ENCODE data around the gene HRK. TPM values are rescaled to one million over a fixed set of nuclear protein-coding genes. Genes with fewer than 3 reads are reported as not detected.

HRK gene
- total and polyA plus RNA-seq, 2 of the 8 experiments (the other 6 are each of a cell fraction or from before 2014, with no cell fraction given): 1.6 to 2.7 TPM

DNA sequence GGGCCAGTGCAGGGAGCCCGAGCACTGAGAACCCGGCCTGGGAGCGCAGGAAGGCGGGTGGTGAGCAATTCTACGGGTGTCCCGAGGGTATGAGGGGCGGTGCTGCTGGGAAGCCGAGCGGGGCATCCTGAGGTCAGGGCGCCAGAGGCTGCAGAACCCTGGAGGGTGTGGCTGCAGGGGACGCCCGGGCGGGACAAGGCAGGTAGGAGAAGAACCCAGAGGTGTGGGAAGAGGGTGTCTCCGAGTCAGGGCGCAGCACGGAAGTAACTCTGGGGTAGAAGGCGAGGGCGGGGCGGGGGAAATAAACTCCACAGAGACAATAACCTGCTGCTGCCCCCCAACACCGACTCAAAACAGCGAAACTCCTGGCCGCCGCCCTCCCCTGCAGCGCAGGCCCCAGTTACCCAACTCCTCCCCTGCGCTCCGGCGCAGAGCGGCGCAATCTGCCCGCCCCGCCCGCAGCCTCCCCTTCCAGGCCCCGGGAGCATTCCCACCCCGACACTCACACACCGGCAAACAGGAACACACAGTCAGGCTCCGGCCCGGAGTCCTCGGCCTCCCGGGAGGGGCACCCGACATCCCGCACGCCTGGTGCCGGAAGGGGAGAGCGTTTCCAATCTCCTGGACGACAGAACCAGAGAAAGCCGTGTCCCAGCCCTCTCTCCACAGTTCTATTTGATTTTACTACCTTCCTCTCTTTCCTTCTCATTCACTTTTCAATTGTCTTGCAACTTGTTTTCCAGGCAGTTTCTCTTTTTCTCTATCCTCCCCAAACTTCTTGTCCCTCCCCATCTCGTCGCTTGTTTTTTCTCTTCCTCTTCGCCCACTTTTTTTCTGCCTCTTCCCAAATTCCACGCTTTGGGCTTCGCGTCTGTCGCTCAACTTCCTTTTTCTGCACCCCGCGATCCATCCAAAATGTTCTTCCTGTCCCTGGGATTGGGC lies 2.4 kb downstream of the HRK start:
- peaks cover 0 to 3% of the 10 kb centered on the region in 2 experiments; a peak in 1 of 4 replicates for H3K9me3 ChIP-seq (ENCODE audit: insufficient read depth in 2 of 2, low read depth in 1 of 2, low read length in 1 of 2)
- peaks cover 6 to 28% (median 12%) of the 10 kb centered on the region in 4 experiments for H3K4me1 ChIP-seq (replicated peaks in 1 of 4; ENCODE audit: control insufficient read depth in 3 of 4, insufficient read depth in 4 of 4, low read length in 3 of 4)
- FAIRE-seq (no peak), DNase-seq (ENCODE audit: low read depth in 1 of 2, low spot score in 2 of 2) (peak in 1 of 2 experiments; percentile 71)
- H3K27ac ChIP-seq (ENCODE audit: low read depth, low read length): no peak overlapping the region
- peak overlapping the region; percentile 41 for H4K8ac ChIP-seq (ENCODE audit: extremely low read depth, insufficient read depth, low read length)
- H2AFZ ChIP-seq (ENCODE audit: low read length): no peak overlapping the region
- 5% methylated on average over 43 of the region's 55 CpGs; no CpG with 5 or more reads in 1 of the 2 experiments for WGBS, 2 experiments (ENCODE audit: extremely low coverage in 1 of 2, insufficient coverage in 1 of 2, insufficient read length in 1 of 2, insufficient replicate concordance in 2 of 2, low coverage in 1 of 2, low lambda C conversion rate in 2 of 2, missing lambda C conversion rate in 1 of 2)
- H4K20me1 ChIP-seq (replicated peaks in 1 of 2; ENCODE audit: control insufficient read depth in 1 of 2, insufficient read depth in 2 of 2, low read length in 2 of 2): peaks cover 4 to 5% of the 10 kb centered on the region in 2 experiments
- H2BK20ac ChIP-seq (ENCODE audit: low read length): no peak overlapping the region
- H3K79me1 ChIP-seq (ENCODE audit: low read depth, low read length): no peaks in the 10 kb centered on the region
- no peak overlapping the region for H2BK15ac ChIP-seq (ENCODE audit: low read length)
- H3K14ac ChIP-seq (ENCODE audit: insufficient read length): no peak overlapping the region
- H3K18ac ChIP-seq (ENCODE audit: extremely low read depth, low read length): peak overlapping the region; percentile 83
- peak overlapping the region; percentile 46 to 89 (median 62) for H3K4me3 ChIP-seq (ENCODE audit: extremely low read depth in 1 of 4, insufficient read depth in 2 of 4, low read depth in 3 of 4, low read length in 4 of 4)
- H2BK5ac ChIP-seq (ENCODE audit: low read depth, low read length): no peak overlapping the region
- peak overlapping the region; percentile 89 to 98 for H3K4me2 ChIP-seq (ENCODE audit: insufficient read depth in 1 of 2, low read depth in 2 of 2, low read length in 2 of 2)
- no peaks in the 10 kb centered on the region for H3K79me2 ChIP-seq (ENCODE audit: control insufficient read depth in 1 of 2, insufficient read depth in 2 of 2, low read length in 2 of 2)
- peaks cover 0 to 4% (median 0%) of the 10 kb centered on the region in 4 experiments; a peak in 1 of 8 replicates for H3K36me3 ChIP-seq (ENCODE audit: control insufficient read depth in 2 of 4, insufficient read depth in 4 of 4, low read length in 3 of 4)
- no peak overlapping the region; a peak in 2 of 7 replicates for H3K9ac ChIP-seq (replicated peaks in 1 of 4; ENCODE audit: extremely low read depth in 1 of 4, low read depth in 3 of 4, low read length in 3 of 4)
- H2BK12ac ChIP-seq (ENCODE audit: low read depth, low read length): peak overlapping the region; percentile 39; the same call in 1 of the 2 replicates
- no peak overlapping the region for H2BK120ac ChIP-seq (replicated peaks; ENCODE audit: low read depth, low read length)
- H4K5ac ChIP-seq (ENCODE audit: insufficient read length, low read depth, low read length): no peak overlapping the region
- H3K56ac ChIP-seq (replicated peaks; ENCODE audit: insufficient read length, low read depth, low read length): no peak overlapping the region
- H3K23ac ChIP-seq (ENCODE audit: insufficient read length): no peak overlapping the region
- H4K91ac ChIP-seq (replicated peaks; ENCODE audit: insufficient read length, low read length): no peak overlapping the region
- no peak overlapping the region for H2AK5ac ChIP-seq (ENCODE audit: low read depth, low read length)
- no peak overlapping the region for H3K4ac ChIP-seq (replicated peaks; ENCODE audit: insufficient read length, low read depth, low read length)
- H3K23me2 ChIP-seq (ENCODE audit: low read depth, low read length): peaks cover 28% of the 10 kb centered on the region; the same call in 1 of the 2 replicates
- TF ChIP-seq SUZ12 (IDR thresholded peaks at IDR 0.05; ENCODE audit: low read length): peak; percentile 82; the same call in 1 of the 2 replicates
- peak; percentile 78 for TF ChIP-seq EZH2 (IDR thresholded peaks at IDR 0.05; ENCODE audit: low read depth, low read length, severe bottlenecking)
- TF ChIP-seq SIN3A (conservative IDR thresholded peaks at IDR 0.05 in 1 of 2, IDR thresholded peaks at IDR 0.05 in 1 of 2; ENCODE audit: low read depth in 1 of 2, low read length in 2 of 2): no peak
- TF ChIP-seq PHF8 (conservative IDR thresholded peaks at IDR 0.05; ENCODE audit: low read depth, low read length): no peak
- TF ChIP-seq RNF2 (IDR thresholded peaks at IDR 0.05; ENCODE audit: borderline replicate concordance, low read depth, low read length, missing control alignments, poor library complexity, severe bottlenecking): peak; percentile 65
- POLR2A ChIA-PET (ENCODE audit: partially characterized antibody): interaction anchor here (0.7 to 3.7 kb wide), 3 partner anchors 9 to 32 kb away, joined by 3 to 17 read pairs (median 3); partner anchors contain the start of gene FBXW8
- CTCF ChIA-PET (ENCODE audit: partially characterized antibody): no interaction called here
- peaks cover 43 to 64% (median 58%) of the 10 kb centered on the region in 4 experiments for H3K27me3 ChIP-seq (replicated peaks in 1 of 4; ENCODE audit: control insufficient read depth in 3 of 4, extremely low read depth in 1 of 4, insufficient read depth in 3 of 4, low read length in 3 of 4)
